ENCODE measurements around the gene BCDIN3D. TPM values are rescaled to one million over a fixed set of nuclear protein-coding genes. Genes with fewer than 3 reads are reported as not detected.

Gene BCDIN3D
- total RNA-seq, 1 experiment from 2014 or later = 4.8 TPM

DNA sequence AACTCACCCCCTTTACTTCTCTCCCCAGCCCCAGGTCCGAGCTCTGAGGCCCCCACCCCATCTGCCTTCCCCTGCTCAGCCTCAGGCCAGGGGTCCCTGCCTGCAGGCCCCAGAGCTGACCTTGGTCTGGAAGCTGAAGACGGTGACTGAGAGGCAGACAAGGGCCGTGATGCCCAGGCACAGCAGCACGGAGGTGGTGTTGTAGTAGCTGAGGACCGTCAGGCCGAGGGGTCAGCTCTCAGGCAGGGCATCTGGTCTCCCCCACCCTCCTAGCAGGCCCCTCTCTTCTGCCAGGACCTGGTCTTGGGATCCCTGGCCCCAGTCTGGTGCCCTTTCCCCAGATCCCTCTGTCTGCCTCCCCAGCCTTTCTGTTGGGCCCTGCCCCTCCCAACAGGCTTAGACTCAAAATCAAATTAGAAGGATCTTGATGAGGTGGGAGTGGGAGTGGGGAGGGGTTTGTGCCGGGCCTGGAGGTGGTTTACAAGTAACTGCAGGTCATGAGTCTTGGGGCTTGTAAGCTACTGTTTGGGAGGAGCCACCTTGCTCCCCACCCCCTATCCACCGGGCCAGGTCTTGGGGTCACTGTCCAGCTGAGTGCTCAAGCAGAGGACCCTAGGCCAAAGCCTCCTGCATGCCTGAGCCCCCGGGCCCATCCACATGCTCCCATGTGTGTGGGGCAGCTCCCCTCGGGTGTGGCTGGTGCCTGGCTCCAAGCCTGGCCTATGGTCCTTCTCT is 46.6 kb upstream of the BCDIN3D start:
- Histone ChIP-seq H3K36me3 (ENCODE audit: control insufficient read depth, insufficient read depth, low read length) (no peaks in the 10 kb centered on the region), H3K27me3 (ENCODE audit: control insufficient read depth, insufficient read depth, low read length) (no peaks in the 10 kb centered on the region), H3K4me1 (ENCODE audit: control insufficient read depth, insufficient read depth, low read length) (no peaks in the 10 kb centered on the region; the same call in 1 of the 2 replicates), H3K9me3 (ENCODE audit: control insufficient read depth, insufficient read depth, low read depth, low read length) (no peaks in the 10 kb centered on the region), H3K4me3 (ENCODE audit: low read depth in 2 of 2, low read length in 2 of 2) (no peak overlapping the region), H3K27ac (ENCODE audit: low read length) (no peak overlapping the region)
- ATAC-seq (no peak), DNase-seq (ENCODE audit: low read depth, low spot score) (no peak)
- POLR2A ChIA-PET = no interaction called here
- intact Hi-C loops (cut with micrococcal nuclease; ENCODE audit: unreplicated experiment) (no loop called here), in situ Hi-C loops (cut with HindIII; ENCODE audit: low pct_unique_long_range_greater_than_20kb, low sequenced_read_pairs) (no loop called here)
- CTCF ChIA-PET = interaction anchor here (0.5 kb wide), 1 partner anchor 79 kb away, joined by 10 read pairs; no protein-coding TSS in a partner anchor
- no peak for TF ChIP-seq POLR2AphosphoS5 (IDR thresholded peaks at IDR 0.05; ENCODE audit: low read depth, low read length)
- no TSS peak for BruUV-seq (replicated peaks)

DNA sequence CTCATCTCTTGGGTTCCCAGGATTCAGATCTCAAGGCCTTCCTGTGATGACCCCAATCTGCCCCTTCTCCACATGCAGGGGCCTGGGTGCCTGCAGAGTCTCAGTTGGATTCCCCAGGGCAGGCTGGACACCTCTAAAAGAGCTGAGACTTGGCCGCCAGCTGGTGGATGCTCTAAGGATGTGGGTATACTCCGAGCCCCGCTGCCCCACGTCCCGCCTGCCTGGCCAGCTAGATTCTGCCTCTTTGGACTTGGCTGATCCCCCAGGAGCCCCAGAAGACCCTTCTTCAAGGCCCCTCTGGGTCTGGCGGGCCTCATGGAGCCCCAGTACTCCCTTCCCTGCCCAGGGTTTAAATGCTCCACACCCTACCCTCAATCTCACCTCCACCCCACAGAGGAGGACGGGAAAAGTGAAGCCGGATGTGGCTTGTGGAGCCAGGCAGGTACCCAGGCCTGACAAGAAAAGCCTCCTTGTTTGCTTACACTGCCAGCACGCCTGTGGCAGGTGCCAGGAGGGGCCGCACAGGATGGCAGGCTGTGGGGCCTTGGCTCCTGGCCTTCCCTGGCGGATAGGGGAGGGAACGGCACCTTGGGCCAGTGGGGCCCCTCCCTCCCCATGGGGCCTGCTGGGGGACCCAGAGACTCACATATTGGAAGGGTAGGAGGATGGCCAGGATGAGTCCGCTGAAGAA is 45.7 kb upstream of the BCDIN3D start:
- ChIA-PET CTCF (interaction anchor here (0.5 kb wide), 2 partner anchors 51 to 80 kb away, joined by 4 to 10 read pairs; no protein-coding TSS in a partner anchor), POLR2A (no interaction called here)
- Histone ChIP-seq H3K4me3 (ENCODE audit: low read depth in 2 of 2, low read length in 2 of 2) (no peak overlapping the region), H3K4me1 (ENCODE audit: control insufficient read depth, insufficient read depth, low read length) (no peaks in the 10 kb centered on the region; the same call in 1 of the 2 replicates), H3K9me3 (ENCODE audit: control insufficient read depth, insufficient read depth, low read depth, low read length) (no peaks in the 10 kb centered on the region), H3K36me3 (ENCODE audit: control insufficient read depth, insufficient read depth, low read length) (no peaks in the 10 kb centered on the region), H3K27me3 (ENCODE audit: control insufficient read depth, insufficient read depth, low read length) (no peaks in the 10 kb centered on the region), H3K27ac (ENCODE audit: low read length) (no peak overlapping the region)
- in situ Hi-C loops (cut with HindIII; ENCODE audit: low pct_unique_long_range_greater_than_20kb, low sequenced_read_pairs) = no loop called here
- no TSS peak for BruUV-seq (replicated peaks)
- TF ChIP-seq, protein P1, sequence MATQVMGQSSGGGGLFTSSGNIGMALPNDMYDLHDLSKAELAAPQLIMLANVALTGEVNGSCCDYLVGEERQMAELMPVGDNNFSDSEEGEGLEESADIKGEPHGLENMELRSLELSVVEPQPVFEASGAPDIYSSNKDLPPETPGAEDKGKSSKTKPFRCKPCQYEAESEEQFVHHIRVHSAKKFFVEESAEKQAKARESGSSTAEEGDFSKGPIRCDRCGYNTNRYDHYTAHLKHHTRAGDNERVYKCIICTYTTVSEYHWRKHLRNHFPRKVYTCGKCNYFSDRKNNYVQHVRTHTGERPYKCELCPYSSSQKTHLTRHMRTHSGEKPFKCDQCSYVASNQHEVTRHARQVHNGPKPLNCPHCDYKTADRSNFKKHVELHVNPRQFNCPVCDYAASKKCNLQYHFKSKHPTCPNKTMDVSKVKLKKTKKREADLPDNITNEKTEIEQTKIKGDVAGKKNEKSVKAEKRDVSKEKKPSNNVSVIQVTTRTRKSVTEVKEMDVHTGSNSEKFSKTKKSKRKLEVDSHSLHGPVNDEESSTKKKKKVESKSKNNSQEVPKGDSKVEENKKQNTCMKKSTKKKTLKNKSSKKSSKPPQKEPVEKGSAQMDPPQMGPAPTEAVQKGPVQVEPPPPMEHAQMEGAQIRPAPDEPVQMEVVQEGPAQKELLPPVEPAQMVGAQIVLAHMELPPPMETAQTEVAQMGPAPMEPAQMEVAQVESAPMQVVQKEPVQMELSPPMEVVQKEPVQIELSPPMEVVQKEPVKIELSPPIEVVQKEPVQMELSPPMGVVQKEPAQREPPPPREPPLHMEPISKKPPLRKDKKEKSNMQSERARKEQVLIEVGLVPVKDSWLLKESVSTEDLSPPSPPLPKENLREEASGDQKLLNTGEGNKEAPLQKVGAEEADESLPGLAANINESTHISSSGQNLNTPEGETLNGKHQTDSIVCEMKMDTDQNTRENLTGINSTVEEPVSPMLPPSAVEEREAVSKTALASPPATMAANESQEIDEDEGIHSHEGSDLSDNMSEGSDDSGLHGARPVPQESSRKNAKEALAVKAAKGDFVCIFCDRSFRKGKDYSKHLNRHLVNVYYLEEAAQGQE (IDR thresholded peaks at IDR 0.05; ENCODE audit: insufficient read depth in 1 of 2, low read depth in 2 of 2, low read length in 1 of 2) = no peak
- TF ChIP-seq TCF7L2 (IDR thresholded peaks at IDR 0.05; ENCODE audit: low read depth, low read length) = no peak
- no peak for TF ChIP-seq SIN3A (IDR thresholded peaks at IDR 0.05; ENCODE audit: borderline replicate concordance, insufficient read depth, low read depth, low read length)
- TF ChIP-seq POLR2AphosphoS5 (IDR thresholded peaks at IDR 0.05; ENCODE audit: low read depth, low read length) = no peak
- TF ChIP-seq, protein P2, sequence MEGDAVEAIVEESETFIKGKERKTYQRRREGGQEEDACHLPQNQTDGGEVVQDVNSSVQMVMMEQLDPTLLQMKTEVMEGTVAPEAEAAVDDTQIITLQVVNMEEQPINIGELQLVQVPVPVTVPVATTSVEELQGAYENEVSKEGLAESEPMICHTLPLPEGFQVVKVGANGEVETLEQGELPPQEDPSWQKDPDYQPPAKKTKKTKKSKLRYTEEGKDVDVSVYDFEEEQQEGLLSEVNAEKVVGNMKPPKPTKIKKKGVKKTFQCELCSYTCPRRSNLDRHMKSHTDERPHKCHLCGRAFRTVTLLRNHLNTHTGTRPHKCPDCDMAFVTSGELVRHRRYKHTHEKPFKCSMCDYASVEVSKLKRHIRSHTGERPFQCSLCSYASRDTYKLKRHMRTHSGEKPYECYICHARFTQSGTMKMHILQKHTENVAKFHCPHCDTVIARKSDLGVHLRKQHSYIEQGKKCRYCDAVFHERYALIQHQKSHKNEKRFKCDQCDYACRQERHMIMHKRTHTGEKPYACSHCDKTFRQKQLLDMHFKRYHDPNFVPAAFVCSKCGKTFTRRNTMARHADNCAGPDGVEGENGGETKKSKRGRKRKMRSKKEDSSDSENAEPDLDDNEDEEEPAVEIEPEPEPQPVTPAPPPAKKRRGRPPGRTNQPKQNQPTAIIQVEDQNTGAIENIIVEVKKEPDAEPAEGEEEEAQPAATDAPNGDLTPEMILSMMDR (IDR thresholded peaks at IDR 0.05) = no peak
- DNase-seq (ENCODE audit: low read depth, low spot score) (no peak), ATAC-seq (no peak)
- intact Hi-C loops (cut with micrococcal nuclease; ENCODE audit: unreplicated experiment) = no loop called here

Data from Panc1 (cell line).